ENCODE results near the gene USP48.

DNA sequence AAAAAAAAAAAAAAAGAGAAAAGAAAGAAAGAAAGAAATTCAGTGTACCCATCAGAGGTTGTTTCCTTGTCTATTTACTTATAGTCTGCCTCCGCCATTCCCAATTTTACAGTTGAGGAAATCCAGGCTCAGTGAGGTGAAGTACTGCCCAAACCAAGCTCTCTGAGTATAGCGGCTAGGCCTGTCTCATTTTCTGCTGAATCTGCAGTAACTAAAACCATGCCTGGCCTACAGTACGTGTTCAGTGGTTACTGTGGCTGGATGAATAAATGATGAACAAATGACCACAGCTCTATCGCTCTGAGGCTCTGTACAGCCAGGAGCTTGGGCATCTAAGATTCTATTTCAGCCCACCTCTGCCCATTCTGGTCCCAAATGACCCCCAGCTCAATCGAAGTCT, 138.0 kb downstream of the USP48 start:
- TF ChIP-seq SIRT6 (IDR thresholded peaks at IDR 0.05; ENCODE audit: low read length) (no peak), POLR2A (IDR thresholded peaks at IDR 0.05; ENCODE audit: control extremely low read depth in 1 of 2, low read depth in 2 of 2, low read length in 2 of 2) (no peak)
